Stimulated activated CD8-positive, alpha-beta memory T cell treated with anti-CD3 and anti-CD28 coated beads, Interleukin-15, amount 100 ng/mL, for 48 hours (primary cell): ENCODE results near the gene CYP27C1.

Source experiments
- DNase-seq, 2 donors: peaks; one replicate each; pipeline ENCODE4 v3.0.0-alpha.2; 2020; ENCODE audit warnings: low read depth in 2 of 2

Gene CYP27C1

GRCh38 chr2:127150996-127151395 lies 69.1 kb downstream of the CYP27C1 start:
- DNase-seq: no peak

GRCh38 chr2:127149384-127149783 lies 70.7 kb downstream of the CYP27C1 start:
- no peak for DNase-seq

DNA sequence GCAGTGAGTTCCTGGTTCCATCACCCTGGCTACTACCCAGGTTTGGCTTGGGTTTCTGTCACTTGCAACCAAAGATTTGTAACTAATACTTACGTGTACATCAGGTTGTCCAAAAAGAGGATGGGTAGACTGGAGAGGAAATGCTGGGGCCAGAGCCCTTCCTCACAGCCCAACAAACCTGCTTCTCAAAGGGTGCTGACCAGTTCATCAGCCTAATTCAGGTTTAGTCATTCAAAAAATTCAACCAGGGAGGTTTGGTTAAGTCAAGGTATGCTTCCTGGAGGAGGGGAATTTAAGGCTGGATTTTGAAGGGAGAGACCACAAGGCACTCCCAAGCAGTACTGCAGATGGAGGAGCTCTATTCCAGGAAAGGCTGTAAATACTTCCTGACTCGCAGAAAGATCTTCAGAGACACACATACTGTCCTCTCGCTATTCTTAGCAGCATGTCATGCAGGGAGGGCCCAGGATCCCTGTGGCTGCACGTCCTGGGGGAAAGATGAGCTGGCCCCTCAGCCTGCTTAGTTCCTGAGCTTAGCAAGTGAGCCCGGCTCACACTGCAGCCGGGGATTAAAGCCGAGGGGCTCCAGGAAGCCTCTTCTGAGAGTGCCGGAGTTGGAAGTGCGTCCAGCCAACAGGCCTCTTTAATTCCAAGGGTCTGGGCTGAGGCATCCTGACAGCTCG lies 73.1 kb downstream of the CYP27C1 start:
- no peak for DNase-seq

- DNase-seq: no peak
Measured at GRCh38 chr2:127146071-127146725, 73.9 kb downstream of the CYP27C1 start.

DNA sequence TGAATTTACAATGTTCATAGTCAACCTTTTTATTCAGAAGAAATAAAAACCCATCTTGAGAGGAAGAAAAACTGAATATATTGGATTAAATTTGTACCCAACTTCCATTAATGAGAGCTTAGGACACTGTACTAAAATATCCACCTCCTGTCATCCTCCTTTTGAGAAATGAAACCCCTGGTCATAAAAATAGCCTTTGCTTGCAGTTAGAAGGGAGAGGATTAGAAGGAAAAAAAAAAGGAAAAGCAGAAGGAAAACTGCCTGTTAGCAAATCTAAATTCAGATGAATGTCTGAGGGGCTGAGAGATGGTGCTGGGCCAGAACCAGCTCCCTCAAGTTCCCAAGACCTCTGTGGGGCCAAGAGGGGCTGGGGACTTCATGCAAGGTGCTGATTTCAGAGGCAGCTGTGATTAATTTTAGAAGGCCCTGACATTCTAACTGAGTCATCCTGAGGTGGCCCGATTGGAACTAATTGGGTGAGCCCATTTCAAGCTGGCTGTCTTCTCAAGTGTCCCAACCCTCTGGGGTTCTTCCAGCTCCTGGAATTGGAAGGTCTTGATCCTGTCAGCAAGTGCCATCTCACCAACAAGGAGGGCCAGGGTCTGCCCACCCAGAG lies 74.7 kb downstream of the CYP27C1 start:
- DNase-seq: no peak

DNA sequence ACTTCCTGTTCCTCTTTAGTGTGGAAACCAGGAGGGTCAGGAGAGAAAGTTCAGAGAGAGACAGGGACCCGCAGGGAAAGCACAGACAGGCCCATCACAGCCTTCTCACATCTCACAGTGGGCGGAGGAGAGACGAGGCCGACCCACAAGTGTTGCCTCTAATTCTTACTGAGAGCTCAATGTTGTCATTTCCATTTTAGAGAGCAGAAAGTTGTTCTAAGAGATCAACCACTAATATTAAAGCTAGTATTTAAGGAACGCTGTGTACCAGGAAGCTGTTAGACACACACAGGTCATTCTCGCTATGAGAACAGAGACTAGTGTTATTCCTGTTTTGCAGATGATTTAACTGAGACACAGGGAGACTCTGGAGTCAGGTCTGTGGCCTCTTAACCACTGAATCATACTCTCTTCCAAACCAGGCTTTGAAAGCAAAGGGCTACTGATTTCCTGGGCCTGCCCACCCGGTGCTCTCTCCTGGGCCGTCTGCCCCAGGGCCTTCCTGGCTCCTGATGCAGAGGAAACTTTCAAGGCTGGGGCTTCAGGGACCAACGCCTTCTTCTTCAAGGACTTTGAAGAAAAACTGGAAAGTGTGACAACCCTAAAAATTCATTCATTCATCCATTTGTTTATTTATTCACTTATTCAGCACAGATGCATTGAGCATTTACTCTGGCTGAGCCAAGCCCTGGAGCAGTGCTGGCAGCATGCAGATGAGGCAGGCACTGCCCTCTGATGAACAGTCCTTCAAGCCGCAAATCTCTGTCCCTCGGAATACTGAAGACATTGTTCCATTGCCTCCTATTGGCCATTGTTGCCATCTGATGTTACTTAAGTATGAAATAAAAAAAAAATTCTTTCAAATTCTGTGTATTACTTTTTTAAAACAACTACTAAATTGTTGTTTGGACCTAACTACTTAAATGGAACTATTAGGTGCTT lies 76.0 kb downstream of the CYP27C1 start:
- DNase-seq: no peak

GRCh38 chr2:127142663-127143630 lies 77.2 kb downstream of the CYP27C1 start:
- no peak for DNase-seq

DNA sequence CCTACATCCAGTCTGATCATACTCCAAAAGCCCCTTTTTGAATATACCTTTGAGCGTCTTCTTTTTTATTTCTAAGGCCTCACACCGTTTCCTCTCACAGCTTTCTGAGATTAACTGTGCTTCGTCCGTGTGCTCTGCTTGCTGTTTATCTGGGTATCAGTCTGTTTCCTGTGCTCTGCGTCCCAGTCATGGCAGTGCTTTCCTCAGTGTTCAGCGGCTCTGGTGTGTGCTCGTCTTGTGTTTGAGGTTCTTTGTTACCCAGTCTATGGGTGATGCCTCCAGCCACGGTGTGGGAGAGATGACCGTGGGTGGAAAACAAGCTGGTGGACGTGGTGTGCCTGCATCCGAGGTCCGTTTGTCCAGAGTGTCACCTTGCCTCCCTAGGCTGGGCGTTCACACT lies 79.6 kb downstream of the CYP27C1 start:
- DNase-seq: no peak

DNA sequence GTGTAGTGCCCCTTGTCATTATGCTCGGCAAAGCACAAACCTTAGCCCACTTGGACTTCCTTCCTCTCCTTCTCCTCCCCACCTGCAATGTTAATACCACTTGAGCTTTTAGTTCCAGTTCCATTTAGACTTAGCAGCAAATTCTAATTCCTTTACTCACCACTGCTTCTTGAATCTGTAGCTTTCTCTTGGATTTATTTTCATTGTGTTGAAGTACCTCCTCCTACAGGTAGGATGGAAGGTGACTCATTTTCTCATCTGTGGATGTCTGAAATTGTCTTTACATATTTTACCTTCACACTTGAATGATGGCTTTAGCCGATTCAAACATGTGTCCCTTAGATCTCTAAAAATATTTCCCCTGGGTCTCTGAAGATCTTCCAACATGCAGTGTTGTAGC lies 80.3 kb downstream of the CYP27C1 start:
- DNase-seq: no peak

GRCh38 chr2:127138281-127138680 lies 81.8 kb downstream of the CYP27C1 start:
- no peak for DNase-seq

GRCh38 chr2:127137741-127138140 lies 82.4 kb downstream of the CYP27C1 start:
- no peak for DNase-seq

GRCh38 chr2:127137225-127137624 lies 82.9 kb downstream of the CYP27C1 start:
- no peak for DNase-seq

GRCh38 chr2:127134833-127135830 lies 85.0 kb downstream of the CYP27C1 start:
- no peak for DNase-seq

DNA sequence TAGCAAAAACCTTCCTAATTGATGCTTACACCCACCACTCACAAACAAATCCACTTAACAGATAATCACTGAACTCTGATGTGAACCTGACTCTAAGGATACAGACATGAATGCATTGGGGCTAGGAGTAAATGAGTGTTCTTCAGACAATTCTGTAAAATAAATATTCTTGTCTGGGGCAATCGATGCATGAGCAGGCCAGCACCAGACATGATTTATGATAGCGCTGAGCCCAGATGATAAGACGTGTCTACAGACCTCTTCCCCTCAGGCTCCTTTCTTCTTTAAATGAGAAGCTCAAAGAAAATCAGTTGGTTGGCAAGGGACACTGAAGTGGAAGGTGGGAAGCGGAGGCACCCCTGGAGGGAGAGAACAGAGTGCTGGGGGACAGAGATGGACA lies 85.9 kb downstream of the CYP27C1 start:
- DNase-seq: no peak
